ENCODE measurements around the gene YAP1. TPM values are rescaled to one million over a fixed set of nuclear protein-coding genes. Genes with fewer than 3 reads are reported as not detected.
"Not testable (repeated sequence)": the region's sequence is repeated elsewhere in the genome, so short reads cannot be mapped to it uniquely, and the experiment has no call there.

The YAP1 gene
- total RNA-seq, 1 experiment from 2014 or later, result 41.1 TPM

- no peak for DNase-seq (ENCODE audit: low spot score)
Observed at GRCh38 chr11:102239448-102239847, 129.2 kb downstream of the YAP1 start.

GRCh38 chr11:102239911-102240310 lies 129.7 kb downstream of the YAP1 start:
- no peak for DNase-seq (ENCODE audit: low spot score)

- DNase-seq (ENCODE audit: low spot score), result no peak
Observed at GRCh38 chr11:102240502-102240901, 130.3 kb downstream of the YAP1 start.

- peak; percentile 37 for DNase-seq (ENCODE audit: low spot score)
Observed at GRCh38 chr11:102241026-102241425, 130.8 kb downstream of the YAP1 start.

- no peak for DNase-seq (ENCODE audit: low spot score)
Observed at GRCh38 chr11:102243399-102243884, 133.2 kb downstream of the YAP1 start.

- DNase-seq (ENCODE audit: low spot score), result peak; percentile 46
Observed at GRCh38 chr11:102244681-102245409, 134.6 kb downstream of the YAP1 start.

- no peak for DNase-seq (ENCODE audit: low spot score)
Observed at GRCh38 chr11:102251423-102251822, 141.2 kb downstream of the YAP1 start.

- no peak for DNase-seq (ENCODE audit: low spot score)
Observed at GRCh38 chr11:102252339-102252891, 142.2 kb downstream of the YAP1 start.

- no peak for DNase-seq (ENCODE audit: low spot score)
Observed at GRCh38 chr11:102253020-102253715, 142.9 kb downstream of the YAP1 start.

GRCh38 chr11:102254047-102254446 lies 143.8 kb downstream of the YAP1 start:
- DNase-seq (ENCODE audit: low spot score), result no peak

- no peak for DNase-seq (ENCODE audit: low spot score)
Observed at GRCh38 chr11:102256251-102256650, 146.0 kb downstream of the YAP1 start.

GRCh38 chr11:102260241-102260640 lies 150.0 kb downstream of the YAP1 start:
- no peak for DNase-seq (ENCODE audit: low spot score)

- no peak for DNase-seq (ENCODE audit: low spot score)
Observed at GRCh38 chr11:102263379-102264003, 153.2 kb downstream of the YAP1 start.

- DNase-seq (ENCODE audit: low spot score), result not testable (repeated sequence)
Observed at GRCh38 chr11:102264704-102265103, 154.5 kb downstream of the YAP1 start.

- DNase-seq (ENCODE audit: low spot score), result no peak
Observed at GRCh38 chr11:102266099-102266498, 155.9 kb downstream of the YAP1 start.

- DNase-seq (ENCODE audit: low spot score), result no peak
Observed at GRCh38 chr11:102267609-102268008, 157.4 kb downstream of the YAP1 start.

GRCh38 chr11:102268083-102268984 lies 158.1 kb downstream of the YAP1 start:
- DNase-seq (ENCODE audit: low spot score), result peak; percentile 67

- no peak for DNase-seq (ENCODE audit: low spot score)
Observed at GRCh38 chr11:102268985-102269470, 158.8 kb downstream of the YAP1 start.

GRCh38 chr11:102269927-102270326 lies 159.7 kb downstream of the YAP1 start:
- no peak for DNase-seq (ENCODE audit: low spot score)

- no peak for DNase-seq (ENCODE audit: low spot score)
Observed at GRCh38 chr11:102272047-102272824, 162.0 kb downstream of the YAP1 start.

Measured in H4 (cell line).